GM12892 (cell line): ENCODE measurements around the gene FOXE1.

Source experiments
- POLR2A ChIP-seq: IDR thresholded peaks from 2 replicates; pipeline ENCODE4 v1.6.1; 2011; ENCODE audit warnings: low read depth, low read length, control low read depth
- POLR2AphosphoS5 ChIP-seq: IDR thresholded peaks from 2 replicates; pipeline ENCODE4 v1.6.1; 2011; ENCODE audit warnings: low read depth, low read length, control low read depth

GRCh38 chr9:97851446-97851883 lies 1.6 kb upstream of the FOXE1 start:
- TF ChIP-seq POLR2A (no peak), POLR2AphosphoS5 (no peak)
